Keratinocyte (primary cell): Measurements from ENCODE around the gene BABAM2. TPM values are rescaled to one million over a fixed set of nuclear protein-coding genes. Genes with fewer than 3 reads are reported as not detected.

Source experiments
- DNase-seq: peaks from one replicate; pipeline ENCODE4 v3.0.0-alpha.2; 2011; ENCODE audit warnings: low read depth, missing footprints, low spot score
- FAIRE-seq: peaks from 2 replicates; lab custom pipeline; 2011; peaks lifted over from hg19 to GRCh38; lab: Jason Lieb, UNC
- H2AFZ ChIP-seq: 2 replicates; pipeline ENCODE4 v1.6.0; 2012; ENCODE audit warnings: low read length, control low read depth, inconsistent platforms; ENCODE audit not compliant: control insufficient read depth
- H3K27ac ChIP-seq: 2 replicates; pipeline ENCODE4 v1.5.1; 2011; ENCODE audit warnings: low read length; ENCODE audit not compliant: control insufficient read depth, insufficient read depth
- H3K27me3 ChIP-seq: 3 replicates; pipeline ENCODE4 v1.6.0; 2011; ENCODE audit warnings: low read length; ENCODE audit not compliant: control insufficient read depth, insufficient read depth; ENCODE audit errors: extremely low read depth
- H3K36me3 ChIP-seq, 2 experiments: 2 replicates in 1 of 2; 3 replicates in 1 of 2; pipeline ENCODE4 v1.5.1; 2011; ENCODE audit warnings: low read length in 2 of 2, mild to moderate bottlenecking in 1 of 2; ENCODE audit not compliant: control insufficient read depth in 2 of 2, insufficient read depth in 2 of 2; ENCODE audit errors: extremely low read depth in 1 of 2
- H3K4me1 ChIP-seq: 3 replicates; pipeline ENCODE4 v1.5.1; 2011; ENCODE audit warnings: low read length; ENCODE audit not compliant: control insufficient read depth, insufficient read depth; ENCODE audit errors: extremely low read depth
- H3K4me2 ChIP-seq: 3 replicates; pipeline ENCODE4 v1.6.0; 2011; ENCODE audit warnings: low read depth, low read length; ENCODE audit not compliant: control insufficient read depth, insufficient read depth; ENCODE audit errors: extremely low read depth
- H3K4me3 ChIP-seq, 3 experiments: fragments of 200-600 bp in 1 of 3; sonication (generic) in 1 of 3; 2 replicates in 2 of 3; 3 replicates in 1 of 3; pipeline ENCODE4 v1.5.1; 2011 to 2016; ENCODE audit warnings: low read length in 3 of 3, mild to moderate bottlenecking in 3 of 3, control low read depth in 2 of 3, inconsistent platforms in 1 of 3, low read depth in 1 of 3, mixed read lengths in 1 of 3, mixed run types in 1 of 3, moderate library complexity in 1 of 3; ENCODE audit not compliant: control insufficient read depth in 2 of 3, insufficient read depth in 2 of 3; ENCODE audit errors: extremely low read depth in 1 of 3
- H3K79me2 ChIP-seq: 2 replicates; pipeline ENCODE4 v1.6.0; 2012; ENCODE audit warnings: low read length; ENCODE audit not compliant: control insufficient read depth, insufficient read depth
- H3K9ac ChIP-seq: 3 replicates; pipeline ENCODE4 v1.6.0; 2011; ENCODE audit warnings: low read length; ENCODE audit not compliant: control insufficient read depth, insufficient read depth; ENCODE audit errors: extremely low read depth
- H3K9me1 ChIP-seq: 3 replicates; pipeline ENCODE4 v1.6.0; 2011; ENCODE audit warnings: low read length; ENCODE audit not compliant: control insufficient read depth, insufficient read depth; ENCODE audit errors: extremely low read depth
- H3K9me3 ChIP-seq: 2 replicates; pipeline ENCODE4 v1.5.1; 2012; ENCODE audit warnings: low read depth, low read length; ENCODE audit not compliant: control insufficient read depth
- H4K20me1 ChIP-seq: 3 replicates; pipeline ENCODE4 v1.6.0; 2011; ENCODE audit warnings: low read length; ENCODE audit not compliant: control insufficient read depth, insufficient read depth; ENCODE audit errors: extremely low read depth
- CTCF ChIP-seq, 3 experiments: IDR thresholded peaks in 1 of 3; conservative IDR thresholded peaks in 1 of 3; optimal IDR thresholded peaks in 1 of 3; 2 replicates in 2 of 3; 3 replicates in 1 of 3; pipeline versions ENCODE3 to v1.5.1; 2011; ENCODE audit warnings: low read length in 3 of 3, mild to moderate bottlenecking in 3 of 3, moderate library complexity in 2 of 3, control low read depth in 1 of 3, inconsistent platforms in 1 of 3; ENCODE audit not compliant: insufficient read depth in 2 of 3; ENCODE audit errors: extremely low read depth in 1 of 3
- EZH2 ChIP-seq: IDR thresholded peaks from one replicate; pipeline ENCODE4 v1.6.1; 2012; ENCODE audit warnings: inconsistent platforms, mild to moderate bottlenecking, low read length, moderate library complexity
- dilution Hi-C: fragments of 300-500 bp; cut with MboI; formaldehyde crosslinking; loops from one replicate; pipeline ENCODE4 v1.7.0; 2020; ENCODE audit warnings: low sequenced_read_pairs; ENCODE audit not compliant: extremely low pct_ligation_motif_present
- polyA plus RNA-seq, 5 experiments: library from polyadenylated mRNA; depleted of rRNA in 3 of 5; stranded (reverse) in 3 of 5; stranded (forward) in 1 of 5; unstranded in 1 of 5; fragments of >200 nt; gene quantifications; 1 replicate in 1 of 5; 2 replicates in 3 of 5; 3 replicates in 1 of 5; pipeline versions ENCODE4 v1.2.1 to v1.2.3, GENCODE V29; 2011 to 2012; ENCODE audit warnings: missing spikeins in 2 of 5, low read depth in 1 of 5, low replicate concordance in 1 of 5

Gene BABAM2
- polyA plus RNA-seq, 1 donor (not counting 4 experiments of a cell fraction or from before 2014, with no cell fraction given) = 29.8 TPM

DNA sequence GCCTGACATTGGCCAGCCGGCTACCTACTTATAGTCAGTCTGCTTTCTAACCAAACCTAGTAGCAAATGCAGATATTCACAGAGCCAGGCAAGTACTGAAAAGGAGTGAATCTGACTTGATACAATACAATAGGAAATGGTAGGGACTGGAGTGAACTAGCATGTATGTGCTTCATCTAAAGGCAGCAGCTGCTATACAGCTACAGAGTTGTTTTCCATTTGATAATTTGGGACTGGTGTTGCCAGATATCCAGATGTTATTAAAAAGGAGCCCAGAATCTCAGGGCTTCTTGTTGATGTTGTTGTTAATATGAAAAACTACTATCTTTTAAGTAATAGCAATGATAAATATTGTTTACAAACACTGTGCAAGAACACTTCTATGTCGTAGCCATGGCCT, 159.4 kb downstream of the BABAM2 start:
- DNase-seq (no peak), FAIRE-seq (no peak)
- Histone ChIP-seq H3K36me3 (no peaks in the 10 kb centered on the region), H3K9me3 (no peaks in the 10 kb centered on the region), H3K27ac (no peak overlapping the region), H3K27me3 (no peaks in the 10 kb centered on the region), H2AFZ (no peak overlapping the region), H4K20me1 (no peaks in the 10 kb centered on the region), H3K9me1 (no peaks in the 10 kb centered on the region), H3K4me1 (peaks cover 11% of the 10 kb centered on the region), H3K79me2 (no peaks in the 10 kb centered on the region), H3K4me3 (no peak overlapping the region), H3K9ac (no peak overlapping the region), H3K4me2 (no peak overlapping the region)
- TF ChIP-seq EZH2 (no peak), CTCF (optimal IDR thresholded peaks at IDR 0.05 in 1 of 3, IDR thresholded peaks at IDR 0.05 in 1 of 3, conservative IDR thresholded peaks at IDR 0.05 in 1 of 3; ENCODE audit: extremely low read depth in 1 of 3, insufficient read depth in 2 of 3, low read length in 3 of 3) (no peak)
- dilution Hi-C loops = no loop called here

DNA sequence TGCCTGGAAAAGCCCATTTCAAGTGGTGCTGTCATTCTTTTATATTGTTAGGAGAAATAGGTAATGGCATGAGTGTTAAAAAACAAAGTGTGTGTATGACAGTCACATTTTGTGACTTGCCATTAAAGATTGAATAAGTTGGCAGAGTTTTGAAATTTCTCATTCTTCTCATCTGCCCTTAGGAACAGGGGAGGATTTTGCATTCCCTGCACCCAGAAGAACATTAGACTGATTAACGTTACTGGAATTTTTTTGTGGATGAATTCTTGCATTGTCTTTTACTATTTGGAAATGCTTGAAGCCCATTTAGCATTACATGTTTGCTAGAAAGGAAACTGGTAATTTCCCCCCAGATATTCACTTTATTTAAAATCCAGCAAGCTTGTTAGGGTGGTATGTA, 162.2 kb downstream of the BABAM2 start:
- no peaks in the 10 kb centered on the region for H3K9me1 ChIP-seq
- H3K36me3 ChIP-seq = no peaks in the 10 kb centered on the region
- no peak overlapping the region for H3K4me3 ChIP-seq
- H3K9me3 ChIP-seq = no peaks in the 10 kb centered on the region
- no peak overlapping the region for H3K9ac ChIP-seq
- H3K4me1 ChIP-seq = peaks cover 8% of the 10 kb centered on the region
- no peaks in the 10 kb centered on the region for H4K20me1 ChIP-seq
- H3K79me2 ChIP-seq = no peaks in the 10 kb centered on the region
- no peak overlapping the region for H2AFZ ChIP-seq
- dilution Hi-C loops = no loop called here
- H3K27ac ChIP-seq = no peak overlapping the region
- FAIRE-seq (no peak), DNase-seq (no peak)
- TF ChIP-seq CTCF (optimal IDR thresholded peaks at IDR 0.05 in 1 of 3, IDR thresholded peaks at IDR 0.05 in 1 of 3, conservative IDR thresholded peaks at IDR 0.05 in 1 of 3; ENCODE audit: extremely low read depth in 1 of 3, insufficient read depth in 2 of 3, low read length in 3 of 3) (no peak), EZH2 (no peak)
- H3K4me2 ChIP-seq = peak overlapping the region; percentile 4
- no peaks in the 10 kb centered on the region for H3K27me3 ChIP-seq
